NOMO-1 (cell line): ENCODE measurements around the gene CFAP90.
A peak's percentile ranks its signal among the peaks of the same experiment; 100 is the strongest.

ENCODE experiments used
- DNase-seq, 2 experiments: peaks; one replicate each; lab custom pipeline; 2025; ENCODE audit not compliant: unreplicated experiment in 2 of 2; lab: John Stamatoyannopoulos, UW

CFAP90 gene

GRCh38 chr5:7850395-7851239 is at the start of gene CFAP90:
CFAP90 (minus strand) TSS chr5:7851133; CDS start chr5:7851021, 112 bp downstream.
- no peak for DNase-seq

- DNase-seq = peak; percentile 44 to 48
Observed at GRCh38 chr5:7897014-7897600, 46.2 kb upstream of the CFAP90 start.

GRCh38 chr5:7894860-7895259 is 43.9 kb upstream of the CFAP90 start:
- DNase-seq = no peak

- no peak for DNase-seq
Observed at GRCh38 chr5:7894439-7894838, 43.5 kb upstream of the CFAP90 start.

- DNase-seq = no peak
Observed at GRCh38 chr5:7888901-7889300, 38.0 kb upstream of the CFAP90 start.

- peak; percentile 36 to 64 for DNase-seq
Observed at GRCh38 chr5:7886849-7887475, 36.0 kb upstream of the CFAP90 start.

- DNase-seq = no peak
Observed at GRCh38 chr5:7884491-7885267, 33.7 kb upstream of the CFAP90 start.

- DNase-seq = peak; percentile 7 to 32
Observed at GRCh38 chr5:7882926-7883325, 32.0 kb upstream of the CFAP90 start.

- no peak for DNase-seq
Observed at GRCh38 chr5:7881816-7882215, 30.9 kb upstream of the CFAP90 start.

- DNase-seq = peak; percentile 37 to 47
Observed at GRCh38 chr5:7881091-7881490, 30.2 kb upstream of the CFAP90 start.

GRCh38 chr5:7878381-7878873 is 27.5 kb upstream of the CFAP90 start:
- peak; percentile 93 to 100 for DNase-seq

GRCh38 chr5:7877851-7878250 is 26.9 kb upstream of the CFAP90 start:
- DNase-seq = no peak

GRCh38 chr5:7876867-7877266 is 25.9 kb upstream of the CFAP90 start:
- DNase-seq = peak; percentile 13 to 50

- no peak for DNase-seq
Observed at GRCh38 chr5:7875151-7875550, 24.2 kb upstream of the CFAP90 start.

- DNase-seq = no peak
Observed at GRCh38 chr5:7874639-7875038, 23.7 kb upstream of the CFAP90 start.

- DNase-seq = no peak
Observed at GRCh38 chr5:7873216-7873615, 22.3 kb upstream of the CFAP90 start.

- DNase-seq = no peak
Observed at GRCh38 chr5:7872517-7873130, 21.7 kb upstream of the CFAP90 start.

GRCh38 chr5:7871653-7872052 is 20.7 kb upstream of the CFAP90 start:
- DNase-seq = no peak

- DNase-seq = peak; percentile 44 to 47
Observed at GRCh38 chr5:7869474-7870136, 18.7 kb upstream of the CFAP90 start.
